NCI-H446 treated with DMSO at 0.1 percent for 48 hours (cell line): ENCODE results near the gene SRD5A3.
A peak's percentile ranks its signal among the peaks of the same experiment; 100 is the strongest.

Source experiments
- DNase-seq: peaks from one replicate; lab custom pipeline; 2025; lab: John Stamatoyannopoulos, UW

The SRD5A3 gene

GRCh38 chr4:55345980-55346850, at the start of gene SRD5A3:
Gene SRD5A3, plus strand, starts transcription at chr4:55346242. Its CDS starts 95 bp downstream, at chr4:55346337.
- peak; percentile 39 for DNase-seq

- no peak for DNase-seq
Measured at GRCh38 chr4:55297346-55297745, 48.7 kb upstream of the SRD5A3 start.

- DNase-seq = no peak
Measured at GRCh38 chr4:55303760-55304165, 42.3 kb upstream of the SRD5A3 start.

GRCh38 chr4:55304303-55304702, 41.7 kb upstream of the SRD5A3 start:
- no peak for DNase-seq

GRCh38 chr4:55308071-55308470, 38.0 kb upstream of the SRD5A3 start:
- no peak for DNase-seq

- no peak for DNase-seq
Measured at GRCh38 chr4:55311792-55312488, 34.1 kb upstream of the SRD5A3 start.

- peak; percentile 22 for DNase-seq
Measured at GRCh38 chr4:55312489-55313101, 33.4 kb upstream of the SRD5A3 start.

- no peak for DNase-seq
Measured at GRCh38 chr4:55314141-55314820, 31.8 kb upstream of the SRD5A3 start.

- DNase-seq = no peak
Measured at GRCh38 chr4:55318175-55319129, 27.6 kb upstream of the SRD5A3 start.

GRCh38 chr4:55321707-55322264, 24.3 kb upstream of the SRD5A3 start:
- peak; percentile 38 for DNase-seq

- DNase-seq = no peak
Measured at GRCh38 chr4:55323375-55323774, 22.7 kb upstream of the SRD5A3 start.

- DNase-seq = no peak
Measured at GRCh38 chr4:55326629-55327028, 19.4 kb upstream of the SRD5A3 start.

GRCh38 chr4:55329012-55329411, 17.0 kb upstream of the SRD5A3 start:
- no peak for DNase-seq

GRCh38 chr4:55330241-55330640, 15.8 kb upstream of the SRD5A3 start:
- DNase-seq = no peak

GRCh38 chr4:55336138-55337034, 9.7 kb upstream of the SRD5A3 start:
- DNase-seq = no peak

GRCh38 chr4:55337944-55338343, 8.1 kb upstream of the SRD5A3 start:
- no peak for DNase-seq

- DNase-seq = no peak
Measured at GRCh38 chr4:55338486-55338885, 7.6 kb upstream of the SRD5A3 start.

- DNase-seq = no peak
Measured at GRCh38 chr4:55340266-55340665, 5.8 kb upstream of the SRD5A3 start.

GRCh38 chr4:55343887-55344286, 2.2 kb upstream of the SRD5A3 start:
- DNase-seq = no peak

GRCh38 chr4:55345054-55345453, 988 bp upstream of the SRD5A3 start:
- no peak for DNase-seq
